ENCODE data around the gene IGFBP5.

DNA sequence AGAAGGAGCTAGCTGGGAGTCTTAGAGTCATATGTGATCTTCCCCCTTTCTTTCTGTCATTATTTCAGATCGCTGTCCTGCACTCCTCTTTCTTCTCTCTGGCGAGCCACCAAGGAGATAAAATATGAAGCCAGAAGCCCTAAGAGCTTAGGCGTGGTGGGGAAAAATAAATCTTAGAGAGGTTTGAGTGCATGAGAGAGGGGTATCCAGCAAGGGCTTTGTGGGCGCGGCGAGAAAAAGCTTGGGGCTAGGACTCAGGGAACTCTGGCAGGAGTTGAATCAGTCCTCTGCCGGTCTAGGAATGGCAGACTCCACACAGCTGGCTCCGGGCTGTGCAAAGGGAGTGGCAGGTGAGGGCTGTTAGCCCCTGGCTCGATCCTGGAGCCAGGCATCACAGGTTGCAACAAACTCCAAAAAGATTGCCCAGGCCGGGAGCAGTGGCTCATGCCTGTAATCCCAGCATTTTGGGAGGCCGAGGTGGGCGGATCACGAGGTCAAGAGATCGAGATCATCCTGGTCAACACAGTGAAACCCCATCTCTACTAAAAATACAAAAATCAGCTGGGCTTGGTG lies 20.1 kb upstream of the IGFBP5 start:
- TF ChIP-seq, protein P1, sequence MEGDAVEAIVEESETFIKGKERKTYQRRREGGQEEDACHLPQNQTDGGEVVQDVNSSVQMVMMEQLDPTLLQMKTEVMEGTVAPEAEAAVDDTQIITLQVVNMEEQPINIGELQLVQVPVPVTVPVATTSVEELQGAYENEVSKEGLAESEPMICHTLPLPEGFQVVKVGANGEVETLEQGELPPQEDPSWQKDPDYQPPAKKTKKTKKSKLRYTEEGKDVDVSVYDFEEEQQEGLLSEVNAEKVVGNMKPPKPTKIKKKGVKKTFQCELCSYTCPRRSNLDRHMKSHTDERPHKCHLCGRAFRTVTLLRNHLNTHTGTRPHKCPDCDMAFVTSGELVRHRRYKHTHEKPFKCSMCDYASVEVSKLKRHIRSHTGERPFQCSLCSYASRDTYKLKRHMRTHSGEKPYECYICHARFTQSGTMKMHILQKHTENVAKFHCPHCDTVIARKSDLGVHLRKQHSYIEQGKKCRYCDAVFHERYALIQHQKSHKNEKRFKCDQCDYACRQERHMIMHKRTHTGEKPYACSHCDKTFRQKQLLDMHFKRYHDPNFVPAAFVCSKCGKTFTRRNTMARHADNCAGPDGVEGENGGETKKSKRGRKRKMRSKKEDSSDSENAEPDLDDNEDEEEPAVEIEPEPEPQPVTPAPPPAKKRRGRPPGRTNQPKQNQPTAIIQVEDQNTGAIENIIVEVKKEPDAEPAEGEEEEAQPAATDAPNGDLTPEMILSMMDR (IDR thresholded peaks at IDR 0.05) = no peak
- TF ChIP-seq POLR2AphosphoS5 (IDR thresholded peaks at IDR 0.05) (no peak), EP300 (IDR thresholded peaks at IDR 0.05; ENCODE audit: low read depth) (no peak), POLR2A (IDR thresholded peaks at IDR 0.05) (no peak)

All from transverse colon (tissue), 4 donors.